Head of caudate nucleus (tissue), 42 donors: ENCODE measurements around the gene LUZP1.

Experiments
- DNase-seq, 42 donors: peaks; one replicate each; pipeline versions ENCODE4 v3.0.0 to v3.0.0-alpha.2; 2020 to 2021; ENCODE audit warnings: mixed read lengths in 7 of 42
- intact Hi-C: fragments of 100-400 bp; cut with DNase I; formaldehyde crosslinking; loops from one replicate; pipeline ENCODE4 v1.15.0; 2022

The LUZP1 gene

GRCh38 chr1:23101101-23101827, 67.4 kb downstream of the LUZP1 start:
- DNase-seq, result no peak
- intact Hi-C loops, result no loop called here

GRCh38 chr1:23100074-23100748, 68.4 kb downstream of the LUZP1 start:
- intact Hi-C loops, result no loop called here

GRCh38 chr1:23099171-23099536, 69.5 kb downstream of the LUZP1 start:
- intact Hi-C loops, result loop anchor here (2.0 kb wide), 1 partner anchor 86 kb away; no protein-coding TSS in a partner anchor
- DNase-seq, result no peak

More at GRCh38 chr1:23100074-23100748, 68.4 kb downstream of the LUZP1 start:
- DNase-seq, result peak in 4 of 42 donors; percentile 13 to 41 (median 28)

- intact Hi-C loops, result loop anchor here (2.0 kb wide), 1 partner anchor 86 kb away; no protein-coding TSS in a partner anchor
- DNase-seq, result peak in 39 of 42 donors; percentile 20 to 86 (median 69)
Observed at GRCh38 chr1:23098463-23099170, 70.0 kb downstream of the LUZP1 start.

GRCh38 chr1:23097316-23097715, 71.3 kb downstream of the LUZP1 start:
- intact Hi-C loops, result no loop called here
- DNase-seq, result peak in 1 of 42 donors; percentile 25

GRCh38 chr1:23092447-23092846, 76.2 kb downstream of the LUZP1 start:
- no peak for DNase-seq
- intact Hi-C loops, result no loop called here

- DNase-seq, result no peak
- intact Hi-C loops, result no loop called here
Observed at GRCh38 chr1:23091545-23091944, 77.1 kb downstream of the LUZP1 start.

GRCh38 chr1:23090056-23090455, 78.6 kb downstream of the LUZP1 start:
- intact Hi-C loops, result no loop called here
- DNase-seq, result no peak

GRCh38 chr1:23088027-23088426, 80.6 kb downstream of the LUZP1 start:
- intact Hi-C loops, result no loop called here

GRCh38 chr1:23085696-23086095, 83.0 kb downstream of the LUZP1 start:
- intact Hi-C loops, result no loop called here

More at GRCh38 chr1:23088027-23088426, 80.6 kb downstream of the LUZP1 start:
- no peak for DNase-seq

GRCh38 chr1:23084880-23085279, 83.8 kb downstream of the LUZP1 start:
- intact Hi-C loops, result no loop called here
- DNase-seq, result peak in 7 of 42 donors; percentile 12 to 55 (median 31)

More at GRCh38 chr1:23085696-23086095, 83.0 kb downstream of the LUZP1 start:
- DNase-seq, result no peak

- intact Hi-C loops, result no loop called here
- DNase-seq, result no peak
Observed at GRCh38 chr1:23083714-23084480, 84.8 kb downstream of the LUZP1 start.

GRCh38 chr1:23081376-23081775, 87.3 kb downstream of the LUZP1 start:
- intact Hi-C loops, result no loop called here
- no peak for DNase-seq

GRCh38 chr1:23080885-23081284, 87.8 kb downstream of the LUZP1 start:
- DNase-seq, result no peak
- intact Hi-C loops, result no loop called here

GRCh38 chr1:23079025-23079424, 89.6 kb downstream of the LUZP1 start:
- intact Hi-C loops, result no loop called here
- no peak for DNase-seq

- intact Hi-C loops, result no loop called here
- DNase-seq, result no peak
Observed at GRCh38 chr1:23074012-23074411, 94.6 kb downstream of the LUZP1 start.

GRCh38 chr1:23069675-23070074, 99.0 kb downstream of the LUZP1 start:
- intact Hi-C loops, result no loop called here
- no peak for DNase-seq

GRCh38 chr1:23069149-23069548, 99.5 kb downstream of the LUZP1 start:
- no peak for DNase-seq
- intact Hi-C loops, result no loop called here

- no peak for DNase-seq
- intact Hi-C loops, result no loop called here
Observed at GRCh38 chr1:23066075-23066474, 102.6 kb downstream of the LUZP1 start.
